Measurements from ENCODE around the gene BMPR1B. TPM values are rescaled to one million over a fixed set of nuclear protein-coding genes. Genes with fewer than 3 reads are reported as not detected.

BMPR1B gene
- polyA plus RNA-seq, 2 of the 4 experiments (the other 2 are of a cell fraction), result 6.4 to 21.2 TPM

- Histone ChIP-seq H3K4me2 (no peak overlapping the region), H3K4me1 (no peaks in the 10 kb centered on the region), H3K27ac (no peak overlapping the region), H3K4me3 (no peak overlapping the region), H3K9me3 (no peaks in the 10 kb centered on the region)
- ATAC-seq, result no peak
- no peak for FAIRE-seq
- TF ChIP-seq ELK1 (IDR thresholded peaks at IDR 0.05; ENCODE audit: low read depth, low read length), result no peak
- no peak for TF ChIP-seq ZC3H11A (IDR thresholded peaks at IDR 0.05)
- no peak for TF ChIP-seq MAFK (IDR thresholded peaks at IDR 0.05; ENCODE audit: partially characterized antibody)
- TF ChIP-seq ESRRA (IDR thresholded peaks at IDR 0.05; ENCODE audit: borderline replicate concordance, low read length), result no peak
- no peak for TF ChIP-seq E2F6 (IDR thresholded peaks at IDR 0.05; ENCODE audit: borderline replicate concordance, low read depth)
- no peak for TF ChIP-seq USF2 (IDR thresholded peaks at IDR 0.05)
- no peak for TF ChIP-seq CHD2 (IDR thresholded peaks at IDR 0.05; ENCODE audit: low read length, partially characterized antibody)
- no peak for TF ChIP-seq BCL3 (IDR thresholded peaks at IDR 0.05)
- TF ChIP-seq FOSL2 (IDR thresholded peaks at IDR 0.05), result no peak
- no peak for TF ChIP-seq FOSL2 (CRISPR knock-in tag; IDR thresholded peaks at IDR 0.05)
- no peak for TF ChIP-seq RAD21 (conservative IDR thresholded peaks at IDR 0.05 in 1 of 2, IDR thresholded peaks at IDR 0.05 in 1 of 2)
- TF ChIP-seq JUNB (IDR thresholded peaks at IDR 0.05), result no peak
- no peak for TF ChIP-seq KDM5A (IDR thresholded peaks at IDR 0.05)
- ChIA-PET CTCF (interaction anchor here (1.0 kb wide), 1 partner anchor 80 kb away, joined by 3 read pairs; no protein-coding TSS in a partner anchor), POLR2A (no interaction called here)
- DNase-seq (ENCODE audit: low read depth in 1 of 2, low spot score in 1 of 2), result no peak
- WGBS (ENCODE audit: missing lambda C conversion rate), result 96% methylated on average over 8 of the region's 8 CpGs
Observed at GRCh38 chr4:95186666-95187065, 428.9 kb downstream of the BMPR1B start.

GRCh38 chr4:95188701-95189370, 431.1 kb downstream of the BMPR1B start:
- POLR2A ChIA-PET, result no interaction called here
- no peak for ATAC-seq
- no peaks in the 10 kb centered on the region for H3K9me3 ChIP-seq
- CTCF ChIA-PET, result no interaction called here
- no peaks in the 10 kb centered on the region for H3K4me1 ChIP-seq
- 78% methylated on average over 5 of the region's 5 CpGs for WGBS (ENCODE audit: missing lambda C conversion rate)
- FAIRE-seq, result no peak
- no peak overlapping the region for H3K4me2 ChIP-seq
- H3K27ac ChIP-seq, result no peak overlapping the region
- H3K4me3 ChIP-seq, result no peak overlapping the region
- no peak for DNase-seq (ENCODE audit: low read depth in 1 of 2, low spot score in 1 of 2)
- no peak for TF ChIP-seq HOXB5 (CRISPR knock-in tag; IDR thresholded peaks at IDR 0.05)
- TF ChIP-seq PHF8 (IDR thresholded peaks at IDR 0.05; ENCODE audit: borderline replicate concordance, low read depth), result no peak
- TF ChIP-seq KDM1A (IDR thresholded peaks at IDR 0.05; ENCODE audit: low read depth), result no peak
- no peak for TF ChIP-seq ELK1 (IDR thresholded peaks at IDR 0.05; ENCODE audit: low read depth, low read length)
- no peak for TF ChIP-seq FOXS1 (CRISPR knock-in tag; IDR thresholded peaks at IDR 0.05)
- no peak for TF ChIP-seq SMC3 (IDR thresholded peaks at IDR 0.05)
- TF ChIP-seq CTCF (IDR thresholded peaks at IDR 0.05), result no peak
- no peak for TF ChIP-seq CEBPB (IDR thresholded peaks at IDR 0.05)
- no peak for TF ChIP-seq CHD4 (IDR thresholded peaks at IDR 0.05; ENCODE audit: borderline replicate concordance)
- no peak for TF ChIP-seq TFCP2L1 (CRISPR knock-in tag; IDR thresholded peaks at IDR 0.05)
- TF ChIP-seq HMGXB4 (CRISPR knock-in tag; IDR thresholded peaks at IDR 0.05; ENCODE audit: borderline replicate concordance), result no peak
- TF ChIP-seq EHF (CRISPR knock-in tag; IDR thresholded peaks at IDR 0.05), result no peak
- TF ChIP-seq HEYL (CRISPR knock-in tag; IDR thresholded peaks at IDR 0.05), result no peak
- TF ChIP-seq MYC (IDR thresholded peaks at IDR 0.05; ENCODE audit: borderline replicate concordance, low read length), result no peak
- TF ChIP-seq USF2 (IDR thresholded peaks at IDR 0.05), result no peak
- TF ChIP-seq MAFK (IDR thresholded peaks at IDR 0.05; ENCODE audit: partially characterized antibody), result no peak
- TF ChIP-seq ZFP36 (IDR thresholded peaks at IDR 0.05; ENCODE audit: borderline replicate concordance, partially characterized antibody), result no peak
- TF ChIP-seq FOSL2 (IDR thresholded peaks at IDR 0.05), result no peak
- TF ChIP-seq FOSL2 (CRISPR knock-in tag; IDR thresholded peaks at IDR 0.05), result no peak
